Stimulated activated naive CD8-positive, alpha-beta T cell treated with anti-CD3 and anti-CD28 coated beads, Interleukin-15, Interleukin-2, amounts not matched to agents 100 U/mL and 50 U/mL, for 24 hours (primary cell): ENCODE data around the gene DIPK1B.
A peak's percentile ranks its signal among the peaks of the same experiment; 100 is the strongest.

Experiments used
- ATAC-seq: fragments of 150-1000 bp; cut with Tn5 transposase; one replicate; pipeline ENCODE4 v1.10.0; 2021
- DNase-seq: peaks from one replicate; pipeline ENCODE4 v3.0.0; 2021

The DIPK1B gene

DNA sequence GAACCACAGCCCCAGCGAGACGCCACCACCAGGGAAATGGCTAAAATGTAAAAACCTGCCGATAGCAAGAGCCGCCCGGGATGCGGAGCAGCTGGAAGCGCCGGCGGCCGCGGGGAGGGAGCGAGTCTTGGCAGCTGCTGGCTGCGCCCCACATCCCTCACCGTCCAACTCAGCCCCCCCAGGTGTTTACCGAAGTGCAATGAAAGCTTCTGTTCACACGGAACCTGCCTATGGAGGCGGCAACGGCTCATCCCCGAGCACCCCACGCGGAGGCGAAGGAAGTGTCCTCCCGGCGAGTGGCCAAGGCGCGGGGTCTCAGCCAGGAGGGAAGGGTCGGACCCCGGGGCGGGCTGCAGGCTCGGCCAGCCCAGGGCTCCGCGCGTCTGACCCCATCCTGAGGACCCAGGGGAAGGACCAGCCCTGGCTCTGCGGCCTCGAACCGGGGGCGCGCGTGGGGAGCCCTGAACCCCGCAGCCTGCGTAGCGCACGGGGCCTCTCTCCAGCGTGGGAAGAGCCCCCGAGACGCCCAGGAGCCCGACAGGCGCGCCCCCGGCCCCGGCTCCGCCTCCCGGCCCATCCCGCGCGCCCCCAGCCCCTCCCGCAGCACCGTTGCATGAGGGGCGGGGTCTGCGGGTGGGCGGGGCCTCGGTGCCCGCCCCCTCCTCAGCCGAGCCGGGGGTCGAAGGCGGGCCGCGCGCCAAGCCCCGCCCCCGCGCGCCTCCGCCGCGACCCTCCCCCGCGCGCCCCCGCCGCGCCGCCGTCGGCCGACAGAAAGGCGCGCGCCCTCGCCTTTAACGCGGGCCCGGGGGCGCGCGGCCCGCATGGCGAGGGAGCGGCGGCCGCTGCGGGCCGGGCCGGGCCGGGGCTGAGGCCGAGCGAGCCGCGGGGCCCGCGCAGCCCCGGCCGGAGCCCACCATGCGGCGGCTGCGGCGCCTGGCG, at the start of gene DIPK1B:
Gene DIPK1B (plus strand): TSS at position 822 of the 939 bp plus-strand sequence. CDS start 94 bp downstream, at position 916.
- ATAC-seq (no peak), DNase-seq (no peak)

DNA sequence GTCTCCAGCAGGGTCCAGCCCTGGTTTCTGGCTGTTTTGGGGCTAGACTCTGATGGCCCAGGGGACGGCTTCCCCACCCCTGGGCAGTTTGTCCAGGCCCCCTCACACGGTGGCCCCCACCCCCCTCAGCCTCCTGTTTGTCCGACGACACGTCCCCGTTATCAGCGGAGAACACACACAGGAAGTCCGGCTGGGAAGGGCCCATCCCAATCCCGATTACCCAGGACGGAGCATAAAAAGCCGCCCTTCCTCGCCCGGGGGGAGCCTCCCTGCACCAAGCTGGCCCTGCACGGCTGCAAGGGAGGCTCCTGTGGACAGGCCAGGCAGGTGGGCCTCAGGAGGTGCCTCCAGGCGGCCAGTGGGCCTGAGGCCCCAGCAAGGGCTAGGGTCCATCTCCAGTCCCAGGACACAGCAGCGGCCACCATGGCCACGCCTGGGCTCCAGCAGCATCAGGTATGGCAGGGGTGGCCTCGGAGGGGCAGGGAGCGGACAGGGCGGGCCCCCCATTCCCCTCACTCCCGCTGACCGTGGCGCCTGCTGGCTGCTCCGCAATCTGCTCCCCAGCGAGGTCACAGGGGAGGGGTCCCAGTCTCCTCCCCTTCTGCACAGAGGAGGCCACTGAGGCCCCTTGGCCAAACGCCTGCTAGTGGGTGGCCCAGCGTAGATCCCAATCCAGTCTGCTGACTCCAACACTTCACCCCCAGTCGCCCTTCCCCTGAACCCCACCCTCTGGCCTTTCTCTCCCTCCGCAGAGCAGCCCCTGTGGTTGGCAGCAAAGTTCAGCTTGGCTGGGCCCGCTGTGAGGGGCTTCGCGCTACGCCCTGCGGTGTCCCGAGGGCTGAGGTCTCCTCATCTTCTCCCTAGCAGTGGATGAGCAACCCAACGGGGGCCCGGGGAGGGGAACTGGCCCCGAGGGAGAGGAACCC, 49.5 kb upstream of the DIPK1B start, which contains the start of gene EGFL7:
Gene EGFL7 (plus strand): TSS at position 261 of the 926 bp plus-strand sequence. CDS start 5,367 bp downstream, outside the sequence.
- no peak for DNase-seq
- ATAC-seq = no peak

DNA sequence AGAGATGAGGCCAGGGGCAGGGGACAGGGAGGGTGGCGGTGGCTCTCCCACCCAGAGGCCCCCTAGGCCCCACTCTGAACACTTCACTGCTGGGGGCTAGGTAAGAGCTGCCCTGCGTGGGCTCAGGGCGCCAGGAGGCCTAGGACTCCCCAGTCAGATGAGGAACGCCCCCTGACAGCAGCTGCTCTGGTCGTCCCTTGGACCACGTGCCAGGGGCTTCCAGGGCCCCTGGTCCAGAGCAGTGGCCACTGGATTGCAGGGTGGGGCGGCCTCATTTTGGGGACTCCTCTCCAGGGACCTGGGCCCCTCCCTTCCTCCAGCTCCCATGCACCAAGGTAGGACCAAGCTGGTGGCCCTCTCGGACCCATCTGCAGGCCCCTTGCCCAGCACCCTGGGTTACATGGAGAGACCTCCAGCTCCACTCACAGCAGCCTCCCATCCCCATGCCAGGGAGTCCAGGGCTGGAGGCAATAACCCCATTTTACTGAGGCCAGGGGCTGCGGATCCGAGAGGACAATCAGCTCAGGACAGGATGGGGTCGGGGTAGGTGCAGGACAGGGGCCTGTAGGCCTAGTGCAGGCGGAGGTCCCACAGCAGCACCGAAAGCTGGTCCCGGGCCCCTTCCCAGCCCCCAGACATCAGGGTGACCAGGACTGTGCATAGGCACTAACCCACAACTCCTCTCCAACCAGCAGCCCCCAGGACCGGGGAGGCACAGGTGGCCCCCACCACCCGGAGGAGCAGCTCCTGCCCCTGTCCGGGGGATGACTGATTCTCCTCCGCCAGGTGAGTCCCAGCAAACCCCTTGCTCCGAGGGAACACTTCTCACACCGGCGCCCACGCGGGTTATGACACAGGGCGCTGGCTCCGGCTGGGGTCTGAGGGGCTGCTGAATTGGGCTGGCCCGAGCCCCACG, 48.1 kb upstream of the DIPK1B start:
- DNase-seq (no peak), ATAC-seq (no peak)

DNA sequence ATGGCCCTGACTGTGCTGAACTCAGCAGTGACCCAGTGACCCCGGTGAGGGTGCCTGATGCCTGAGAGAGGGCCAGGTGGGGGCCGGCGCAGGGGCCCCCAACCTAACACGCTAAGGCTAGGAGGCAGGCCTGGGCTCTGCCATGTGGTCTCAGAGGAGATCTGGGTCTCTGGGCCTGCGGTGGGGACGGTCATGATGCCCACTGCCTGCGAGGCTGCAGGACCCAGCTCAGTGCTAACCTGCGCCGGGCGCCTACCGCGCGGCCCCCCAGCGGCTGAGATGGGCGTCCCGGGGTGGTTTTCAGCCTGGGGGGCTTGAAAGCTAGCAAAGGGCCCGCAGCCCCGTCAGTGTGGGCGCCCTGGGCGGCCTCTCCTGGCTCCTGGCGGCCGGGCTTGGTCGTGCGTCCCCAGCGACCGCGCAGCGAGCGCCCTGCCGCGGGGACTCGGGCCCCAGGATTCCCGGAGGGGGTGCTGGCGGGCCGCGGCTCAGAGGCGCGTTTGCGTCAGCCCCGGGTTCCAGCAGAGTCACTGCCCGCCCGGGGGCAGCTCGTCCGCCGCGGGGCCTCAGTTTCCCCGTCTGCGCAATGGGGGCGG, 47.2 kb upstream of the DIPK1B start:
- ATAC-seq = peak; percentile 38
- DNase-seq = peak; percentile 51

DNA sequence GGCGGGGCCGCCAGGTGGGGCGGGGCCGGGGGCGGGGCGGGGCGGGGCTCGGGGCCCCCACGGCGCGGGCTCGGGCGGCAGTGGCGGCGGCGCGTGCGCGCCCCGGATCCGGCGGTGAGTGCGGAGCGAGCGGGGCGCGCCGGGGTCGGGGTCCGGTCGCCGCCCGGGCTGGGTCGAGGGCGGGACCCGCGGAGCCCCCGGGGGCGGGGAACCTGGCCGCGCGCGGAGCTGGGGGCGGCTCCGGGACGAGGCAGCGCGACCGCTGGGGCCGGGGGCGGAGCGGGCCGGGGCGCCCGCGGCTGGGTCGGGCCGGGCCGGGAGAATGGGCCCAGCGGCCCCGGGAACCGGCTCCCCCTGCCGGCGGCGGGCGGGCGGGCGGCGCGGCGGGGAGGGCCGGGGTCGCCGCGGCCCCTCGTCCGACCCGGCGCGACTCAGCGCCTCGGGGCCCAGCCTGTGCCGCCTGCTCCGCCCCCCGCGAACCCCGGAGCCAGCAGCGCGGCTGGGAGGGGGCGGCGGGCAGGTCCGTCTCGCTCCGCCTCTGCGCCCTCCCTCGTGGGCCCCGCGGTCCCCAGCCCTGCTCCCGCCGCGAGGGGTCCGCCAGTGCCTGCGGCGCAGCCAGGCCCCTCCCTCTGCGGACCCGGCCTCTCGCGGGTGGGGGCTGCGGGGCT, 46.5 kb upstream of the DIPK1B start:
- peak; percentile 41 for DNase-seq
- peak; percentile 38 for ATAC-seq

DNA sequence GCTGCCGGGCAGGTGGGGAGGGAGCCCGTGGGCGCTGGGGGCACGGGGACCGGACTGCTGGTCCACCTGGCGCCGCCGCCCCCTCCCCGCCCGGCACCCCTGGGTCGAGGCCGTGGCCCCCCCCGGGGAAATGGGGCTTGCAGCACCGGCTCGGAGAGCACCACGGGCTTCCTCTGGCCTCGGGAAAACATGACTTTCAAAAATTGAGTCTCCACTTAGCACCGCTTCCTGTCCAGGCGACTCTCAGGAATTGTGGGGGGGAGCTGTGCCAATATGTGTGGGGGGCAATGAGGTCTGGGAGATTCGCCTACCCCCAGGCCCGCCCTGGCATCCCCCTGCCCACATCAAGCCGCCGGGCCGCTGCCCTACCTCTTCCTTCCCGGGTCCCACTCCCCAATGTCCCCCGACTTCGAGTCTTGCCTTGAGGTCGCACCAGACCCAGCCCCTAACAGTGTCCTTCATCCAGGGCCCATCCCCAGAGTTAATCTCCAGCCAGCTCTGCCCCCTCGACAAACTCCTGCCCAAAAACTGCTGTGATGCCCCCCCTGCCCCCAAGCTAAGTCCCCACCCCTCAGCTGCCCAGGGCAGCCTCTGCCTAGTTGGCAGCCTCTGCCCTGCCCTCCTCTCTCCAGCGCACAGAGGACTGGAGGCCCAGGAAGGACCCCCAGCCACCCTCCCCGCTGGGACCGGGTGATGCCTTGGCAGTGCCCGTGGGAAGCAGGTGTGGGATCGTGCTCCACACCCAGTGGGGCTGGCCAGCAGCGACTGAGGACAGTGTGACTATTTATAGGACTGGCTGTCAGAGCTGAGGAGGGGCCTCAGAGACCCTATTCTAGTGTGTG, 45.8 kb upstream of the DIPK1B start:
- DNase-seq (no peak), ATAC-seq (no peak)

DNA sequence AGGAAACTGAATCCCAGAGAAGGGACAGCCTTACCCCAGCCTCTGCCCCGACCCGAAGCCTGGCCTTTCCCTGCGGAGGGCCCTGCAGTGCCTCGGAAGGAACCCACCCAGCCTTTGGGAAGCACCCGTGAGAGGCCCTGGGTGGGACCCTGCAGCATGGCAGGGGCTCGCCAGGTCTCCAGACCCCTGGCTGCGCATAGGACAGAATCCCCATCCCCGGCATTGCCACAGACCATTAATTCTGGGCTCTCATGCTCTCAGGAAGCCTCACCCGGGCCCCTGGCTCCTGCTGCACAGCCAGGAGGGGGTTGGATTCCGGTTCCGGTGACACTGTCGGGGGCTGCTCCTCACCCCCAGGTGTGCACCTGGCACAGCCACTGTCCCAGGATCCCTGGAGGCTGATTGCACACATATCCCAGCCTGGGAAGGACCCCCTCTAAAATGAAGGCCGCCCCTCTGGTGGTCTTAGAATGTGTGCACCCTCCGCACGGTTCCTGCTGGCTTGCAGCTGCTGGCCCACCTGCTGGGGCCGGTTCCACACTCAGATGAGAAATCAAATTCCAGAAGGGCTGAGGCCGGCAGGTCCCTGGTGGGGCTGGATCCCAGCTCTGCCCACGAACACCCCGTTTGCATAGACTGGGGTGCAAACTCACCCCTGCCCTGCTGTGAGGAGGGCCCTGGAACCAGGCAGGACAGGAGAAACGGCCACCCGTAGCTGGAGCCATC, 45.0 kb upstream of the DIPK1B start:
- no peak for ATAC-seq
- DNase-seq = no peak

DNA sequence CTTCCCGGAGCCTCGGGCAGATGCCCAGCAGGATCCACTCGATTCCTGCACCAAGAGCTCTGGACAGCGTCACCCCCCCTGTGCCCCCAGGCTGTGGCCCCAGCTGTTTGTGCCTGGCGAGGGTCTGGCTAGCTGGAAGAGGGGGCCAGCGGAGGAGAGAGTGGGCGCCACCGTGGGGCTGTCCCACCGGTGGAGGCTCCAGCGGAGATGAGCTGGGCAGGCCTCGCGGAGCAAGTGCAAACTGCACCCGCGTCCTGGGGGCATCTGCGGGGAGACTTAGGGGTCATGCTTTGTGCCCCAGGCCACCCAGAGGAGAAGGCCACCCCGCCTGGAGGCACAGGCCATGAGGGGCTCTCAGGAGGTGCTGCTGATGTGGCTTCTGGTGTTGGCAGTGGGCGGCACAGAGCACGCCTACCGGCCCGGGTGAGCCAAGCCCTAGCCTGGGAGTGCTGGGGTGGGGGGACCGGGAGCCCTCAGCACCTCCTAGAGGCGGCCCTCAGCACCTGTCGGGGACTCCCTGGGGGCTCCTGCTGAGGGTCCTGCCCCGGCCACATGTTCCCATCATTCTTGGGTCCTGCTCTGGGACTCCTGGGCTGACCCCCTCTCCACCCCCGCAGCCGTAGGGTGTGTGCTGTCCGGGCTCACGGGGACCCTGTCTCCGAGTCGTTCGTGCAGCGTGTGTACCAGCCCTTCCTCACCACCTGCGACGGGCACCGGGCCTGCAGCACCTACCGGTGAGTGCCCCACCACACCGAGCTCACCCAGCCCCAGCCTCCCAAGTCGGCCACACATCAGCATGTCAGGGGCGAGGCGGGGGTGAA, 44.2 kb upstream of the DIPK1B start:
- ATAC-seq (no peak), DNase-seq (no peak)

DNA sequence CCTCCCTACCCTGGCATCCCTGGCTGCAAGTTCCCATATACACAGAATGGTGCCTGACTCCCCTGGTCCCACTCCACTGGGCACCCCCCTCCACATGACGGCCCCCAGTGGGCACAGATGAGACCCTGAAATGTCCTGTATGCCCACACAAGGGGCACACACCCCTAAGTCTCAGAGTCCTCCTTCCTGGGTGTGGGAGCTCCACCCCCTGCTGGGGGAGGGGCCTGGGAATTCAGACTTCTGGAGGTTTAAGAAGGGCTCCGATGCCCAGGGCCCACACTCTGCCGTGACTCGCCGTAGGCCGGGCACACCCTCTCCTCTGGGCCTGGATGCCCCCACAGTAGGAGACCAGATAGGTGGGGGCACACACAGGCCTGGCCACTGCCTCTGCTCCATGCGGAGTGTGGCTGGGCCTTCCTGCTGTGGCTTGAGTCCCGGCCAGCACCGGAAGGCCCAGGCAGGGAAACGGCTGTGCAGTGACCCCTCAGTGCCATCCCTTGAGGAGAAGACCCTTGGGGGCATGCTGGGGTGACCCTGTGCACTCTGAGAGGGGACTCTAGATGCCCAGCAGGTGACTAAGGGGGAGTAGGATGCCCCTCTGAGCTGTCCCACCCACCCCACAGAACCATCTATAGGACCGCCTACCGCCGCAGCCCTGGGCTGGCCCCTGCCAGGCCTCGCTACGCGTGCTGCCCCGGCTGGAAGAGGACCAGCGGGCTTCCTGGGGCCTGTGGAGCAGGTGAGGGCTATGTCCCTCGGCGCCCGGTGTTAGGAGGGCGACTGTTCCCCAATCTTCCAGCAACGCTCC, 43.2 kb upstream of the DIPK1B start:
- no peak for ATAC-seq
- no peak for DNase-seq

DNA sequence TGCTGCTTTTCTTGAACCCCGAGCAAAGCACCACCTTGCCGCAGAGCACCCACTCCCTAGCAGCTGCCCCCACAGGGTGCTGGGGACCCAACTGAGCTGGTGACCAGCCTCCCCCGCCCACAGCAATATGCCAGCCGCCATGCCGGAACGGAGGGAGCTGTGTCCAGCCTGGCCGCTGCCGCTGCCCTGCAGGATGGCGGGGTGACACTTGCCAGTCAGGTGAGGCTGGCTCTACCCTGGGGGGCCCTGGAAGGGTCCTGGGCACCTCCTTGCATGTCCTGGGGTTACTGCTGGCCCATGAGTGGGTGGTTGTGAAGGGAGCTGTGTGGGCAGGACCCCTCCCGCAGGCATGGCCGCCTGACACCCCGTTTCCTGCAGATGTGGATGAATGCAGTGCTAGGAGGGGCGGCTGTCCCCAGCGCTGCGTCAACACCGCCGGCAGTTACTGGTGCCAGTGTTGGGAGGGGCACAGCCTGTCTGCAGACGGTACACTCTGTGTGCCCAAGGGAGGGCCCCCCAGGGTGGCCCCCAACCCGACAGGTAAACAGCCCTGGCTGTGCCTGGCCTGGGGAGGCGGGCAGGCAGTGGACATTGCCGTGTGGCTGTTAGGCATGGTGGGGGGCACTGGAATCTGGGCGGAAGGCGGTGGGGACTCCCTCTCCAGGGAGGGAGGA, 42.4 kb upstream of the DIPK1B start:
- no peak for ATAC-seq

DNA sequence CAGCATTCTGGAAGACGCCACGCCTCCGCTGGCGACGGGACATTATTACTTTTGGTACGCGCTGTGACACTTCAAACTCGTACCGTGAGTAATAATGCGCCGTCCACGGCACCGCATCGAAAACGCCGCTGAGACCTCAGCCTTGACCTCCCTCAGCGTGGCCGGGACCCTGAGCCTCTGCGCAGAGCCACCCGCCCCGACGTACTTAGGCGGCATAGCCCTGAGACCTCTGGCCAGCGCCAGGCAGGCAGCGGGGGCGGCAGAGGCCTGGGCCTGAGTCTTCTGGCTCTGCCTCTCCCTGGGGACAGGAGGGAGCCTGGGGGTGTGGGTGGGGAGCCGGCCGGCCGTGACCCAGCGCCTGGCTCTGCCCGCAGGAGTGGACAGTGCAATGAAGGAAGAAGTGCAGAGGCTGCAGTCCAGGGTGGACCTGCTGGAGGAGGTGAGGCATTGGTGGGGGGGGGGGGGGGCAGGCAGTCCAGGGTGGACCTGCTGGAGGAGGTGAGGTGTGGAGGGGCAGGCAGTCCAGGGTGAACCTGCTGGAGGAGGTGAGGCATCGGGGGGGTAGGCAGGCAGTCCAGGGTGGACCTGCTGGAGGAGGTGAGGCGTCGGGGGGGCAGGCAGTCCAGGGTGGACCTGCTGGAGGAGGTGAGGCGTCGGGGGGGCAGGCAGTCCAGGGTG, 41.7 kb upstream of the DIPK1B start:
- ATAC-seq = no peak
- no peak for DNase-seq

More for the DNA sequence above, 42.4 kb upstream of the DIPK1B start:
- no peak for DNase-seq

DNA sequence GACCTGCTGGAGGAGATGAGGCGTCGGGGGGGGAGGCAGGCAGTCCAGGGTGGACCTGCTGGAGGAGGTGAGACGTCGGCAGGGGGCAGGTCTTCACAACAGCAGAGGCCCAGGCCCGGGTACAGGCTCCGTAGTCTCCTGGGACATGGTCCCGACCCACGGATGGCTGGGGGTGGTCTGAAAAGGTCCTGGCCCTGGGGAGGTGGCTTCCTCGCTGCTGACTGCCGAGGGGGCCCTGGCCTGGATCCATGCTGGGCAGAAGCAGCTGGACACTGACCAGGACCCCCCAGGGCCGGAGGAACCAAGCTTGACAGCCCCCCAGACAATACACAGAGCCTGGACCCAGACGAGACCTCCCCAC, 41.1 kb upstream of the DIPK1B start:
- DNase-seq = no peak
- no peak for ATAC-seq

DNA sequence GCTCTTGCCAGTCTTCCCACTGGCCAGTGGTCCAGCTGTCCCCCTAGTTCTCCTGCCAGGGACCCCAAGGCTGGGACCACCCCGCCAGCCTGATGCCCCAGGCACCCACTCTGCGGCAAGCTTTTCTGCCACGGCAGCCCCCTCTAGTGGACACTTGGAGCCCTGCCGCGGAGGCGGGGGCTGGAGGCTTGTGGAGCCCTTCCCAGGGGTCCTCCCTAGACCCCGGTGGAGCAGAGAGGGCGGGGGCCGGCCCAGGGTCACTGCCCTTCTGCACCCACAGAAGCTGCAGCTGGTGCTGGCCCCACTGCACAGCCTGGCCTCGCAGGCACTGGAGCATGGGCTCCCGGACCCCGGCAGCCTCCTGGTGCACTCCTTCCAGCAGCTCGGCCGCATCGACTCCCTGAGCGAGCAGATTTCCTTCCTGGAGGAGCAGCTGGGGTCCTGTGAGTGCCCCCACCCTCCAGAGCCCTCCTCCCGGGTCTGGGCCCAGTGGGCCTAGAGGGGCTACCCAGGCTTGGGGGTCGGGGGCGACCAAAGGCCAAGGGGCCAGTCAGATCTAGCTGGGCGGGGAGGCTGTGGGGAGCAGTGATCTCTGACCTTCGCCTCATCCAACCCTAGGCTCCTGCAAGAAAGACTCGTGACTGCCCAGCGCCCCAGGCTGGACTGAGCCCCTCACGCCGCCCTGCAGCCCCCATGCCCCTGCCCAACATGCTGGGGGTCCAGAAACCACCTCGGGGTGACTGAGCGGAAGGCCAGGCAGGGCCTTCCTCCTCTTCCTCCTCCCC, 40.5 kb upstream of the DIPK1B start:
- ATAC-seq = no peak
- peak; percentile 68 for DNase-seq

DNA sequence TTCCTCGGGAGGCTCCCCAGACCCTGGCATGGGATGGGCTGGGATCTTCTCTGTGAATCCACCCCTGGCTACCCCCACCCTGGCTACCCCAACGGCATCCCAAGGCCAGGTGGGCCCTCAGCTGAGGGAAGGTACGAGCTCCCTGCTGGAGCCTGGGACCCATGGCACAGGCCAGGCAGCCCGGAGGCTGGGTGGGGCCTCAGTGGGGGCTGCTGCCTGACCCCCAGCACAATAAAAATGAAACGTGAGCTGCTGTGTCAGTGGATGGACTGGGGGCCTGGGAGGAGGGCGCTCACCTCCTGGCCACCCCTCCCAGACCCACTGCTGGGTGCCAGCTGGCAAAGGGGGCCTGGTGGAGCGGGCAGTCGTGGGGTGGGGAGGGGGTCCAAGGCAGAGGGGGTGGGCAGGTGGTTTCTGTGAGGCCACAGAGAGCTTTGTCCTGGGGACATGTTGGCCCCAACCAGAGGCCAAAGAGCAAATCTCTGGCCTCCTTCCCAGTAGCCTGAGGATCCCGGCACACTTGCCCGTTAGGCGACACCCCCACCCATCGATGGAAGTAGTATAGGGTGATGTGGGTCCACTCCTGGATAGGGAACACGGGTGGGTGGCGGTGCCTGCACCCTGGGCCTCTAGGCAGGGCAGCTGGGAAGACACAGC, 39.8 kb upstream of the DIPK1B start:
- DNase-seq (no peak), ATAC-seq (no peak)
